Left kidney (tissue), 2 donors: Measurements from ENCODE around the gene MYCN. TPM values are rescaled to one million over a fixed set of nuclear protein-coding genes. Genes with fewer than 3 reads are reported as not detected.
"Not testable (repeated sequence)": the region's sequence is repeated elsewhere in the genome, so short reads cannot be mapped to it uniquely, and the experiment has no call there.

Source experiments
- DNase-seq: peaks from one replicate; pipeline ENCODE4 v3.0.0-alpha.2; 2013
- polyA plus RNA-seq: library from polyadenylated mRNA; unstranded; fragments of 120-200 nt; gene quantifications from one replicate; pipeline ENCODE4 v1.2.1, GENCODE V29; 2013; ENCODE audit not compliant: insufficient read length

MYCN gene
- polyA plus RNA-seq, 1 donor, result 34.9 TPM

DNA sequence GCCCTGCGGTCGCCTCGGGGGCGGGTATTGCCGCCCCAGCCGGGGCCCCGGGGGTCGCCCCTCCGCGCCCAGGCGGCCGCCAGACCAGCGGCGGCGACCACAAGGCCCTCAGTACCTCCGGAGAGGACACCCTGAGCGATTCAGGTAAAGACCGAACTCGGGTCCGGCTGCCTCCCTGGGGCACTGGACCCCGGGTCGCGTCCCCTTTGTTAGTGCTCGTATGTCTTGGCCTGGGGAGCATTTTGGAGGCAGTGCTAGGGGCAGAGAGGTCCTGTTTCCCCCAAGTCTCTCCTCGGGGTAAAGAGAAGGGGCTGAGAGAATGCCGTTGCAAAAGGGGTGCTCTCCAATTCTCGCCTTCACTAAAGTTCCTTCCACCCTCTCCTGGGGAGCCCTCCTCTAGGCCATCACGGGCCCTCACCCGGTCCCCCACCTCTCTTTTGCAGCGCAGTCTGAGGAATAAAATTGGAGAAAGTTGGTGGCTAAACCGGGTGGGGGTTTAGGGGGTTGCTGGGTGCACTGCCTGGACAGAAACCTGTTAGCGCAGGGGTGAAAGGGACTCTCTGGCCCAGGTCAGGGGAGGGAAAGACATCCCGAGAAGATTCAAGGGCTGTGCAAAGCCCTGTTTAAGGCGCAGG lies 2.5 kb downstream of the MYCN start:
- no peak for DNase-seq

DNA sequence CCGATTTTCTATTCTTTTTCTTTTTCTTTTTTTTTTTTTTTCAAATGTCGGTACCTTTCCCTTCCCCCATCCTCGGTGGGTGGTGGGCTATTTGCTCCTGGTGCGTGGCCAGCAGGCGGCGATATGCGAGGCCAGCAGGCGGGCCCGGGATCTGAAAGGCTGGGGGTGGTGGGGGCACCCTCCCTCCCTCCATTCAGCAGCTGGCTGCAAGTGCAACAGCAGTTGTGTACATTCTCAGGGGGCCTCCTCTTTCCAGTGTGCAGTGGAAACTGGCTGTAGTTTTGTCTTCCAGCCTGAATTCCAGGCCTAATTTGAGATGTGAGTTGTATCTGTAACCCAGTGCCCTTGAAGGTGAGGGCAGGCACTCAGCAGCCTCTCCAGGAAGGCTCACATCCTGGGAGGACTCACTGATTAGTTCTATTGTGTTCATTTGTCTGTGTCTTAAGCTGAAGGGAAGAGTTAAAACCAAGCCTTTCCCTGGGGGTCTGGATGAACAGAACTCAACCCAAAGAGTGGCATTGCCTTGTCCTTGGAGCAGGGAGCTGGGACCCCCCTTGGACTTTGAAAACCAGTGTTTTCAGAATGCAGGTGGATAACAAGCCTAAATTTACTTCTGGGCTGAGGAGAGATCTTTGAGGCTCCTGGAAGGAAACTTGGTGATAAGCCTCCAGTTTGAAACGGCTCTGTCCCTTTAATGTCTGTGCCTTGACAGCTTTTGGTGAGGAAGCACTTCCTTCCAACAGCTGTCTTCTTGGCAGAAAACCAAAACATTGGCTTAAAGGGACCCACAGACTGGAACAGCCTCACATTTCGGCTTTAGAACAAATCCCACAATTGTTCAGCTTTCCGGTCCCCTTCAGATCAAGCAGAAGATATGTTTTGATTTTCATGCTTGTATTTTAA lies 3.3 kb downstream of the MYCN start:
- DNase-seq, result peak; percentile 75

DNA sequence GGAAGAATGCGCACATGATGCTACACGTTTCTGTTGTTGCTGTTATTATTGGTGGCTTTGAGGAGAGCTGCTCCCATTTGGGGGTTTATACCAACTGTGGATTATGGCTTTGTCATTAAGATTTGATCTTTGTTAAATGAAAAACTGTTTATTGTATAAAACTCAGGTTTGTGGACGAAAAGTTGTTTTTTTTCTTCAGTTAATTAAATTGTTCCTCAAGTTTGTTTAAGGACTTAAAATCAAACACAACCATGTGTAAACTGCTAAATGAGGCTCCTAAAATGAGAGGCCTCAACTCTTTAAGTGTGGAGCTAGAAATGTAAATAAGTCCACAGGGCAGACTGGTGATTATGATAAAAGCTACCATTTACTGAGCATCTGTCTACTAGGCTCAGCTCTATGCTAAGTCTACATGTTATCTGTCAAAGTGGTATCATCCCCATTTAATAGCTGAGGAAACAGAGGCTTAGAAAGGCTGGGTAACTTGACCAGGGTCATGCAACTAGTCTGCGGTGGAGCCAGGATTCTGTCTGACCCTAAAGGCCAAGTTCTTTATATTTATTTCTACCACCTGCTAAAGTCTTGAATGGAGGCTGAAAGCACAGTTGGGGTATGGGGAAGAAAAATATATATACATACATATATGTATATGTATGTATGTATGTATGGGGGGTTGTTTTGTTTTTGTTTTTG lies 4.1 kb downstream of the MYCN start:
- no peak for DNase-seq

DNA sequence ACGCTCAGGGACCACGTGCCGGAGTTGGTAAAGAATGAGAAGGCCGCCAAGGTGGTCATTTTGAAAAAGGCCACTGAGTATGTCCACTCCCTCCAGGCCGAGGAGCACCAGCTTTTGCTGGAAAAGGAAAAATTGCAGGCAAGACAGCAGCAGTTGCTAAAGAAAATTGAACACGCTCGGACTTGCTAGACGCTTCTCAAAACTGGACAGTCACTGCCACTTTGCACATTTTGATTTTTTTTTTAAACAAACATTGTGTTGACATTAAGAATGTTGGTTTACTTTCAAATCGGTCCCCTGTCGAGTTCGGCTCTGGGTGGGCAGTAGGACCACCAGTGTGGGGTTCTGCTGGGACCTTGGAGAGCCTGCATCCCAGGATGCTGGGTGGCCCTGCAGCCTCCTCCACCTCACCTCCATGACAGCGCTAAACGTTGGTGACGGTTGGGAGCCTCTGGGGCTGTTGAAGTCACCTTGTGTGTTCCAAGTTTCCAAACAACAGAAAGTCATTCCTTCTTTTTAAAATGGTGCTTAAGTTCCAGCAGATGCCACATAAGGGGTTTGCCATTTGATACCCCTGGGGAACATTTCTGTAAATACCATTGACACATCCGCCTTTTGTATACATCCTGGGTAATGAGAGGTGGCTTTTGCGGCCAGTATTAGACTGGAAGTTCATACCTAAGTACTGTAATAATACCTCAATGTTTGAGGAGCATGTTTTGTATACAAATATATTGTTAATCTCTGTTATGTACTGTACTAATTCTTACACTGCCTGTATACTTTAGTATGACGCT lies 5.8 kb downstream of the MYCN start:
- no peak for DNase-seq

DNA sequence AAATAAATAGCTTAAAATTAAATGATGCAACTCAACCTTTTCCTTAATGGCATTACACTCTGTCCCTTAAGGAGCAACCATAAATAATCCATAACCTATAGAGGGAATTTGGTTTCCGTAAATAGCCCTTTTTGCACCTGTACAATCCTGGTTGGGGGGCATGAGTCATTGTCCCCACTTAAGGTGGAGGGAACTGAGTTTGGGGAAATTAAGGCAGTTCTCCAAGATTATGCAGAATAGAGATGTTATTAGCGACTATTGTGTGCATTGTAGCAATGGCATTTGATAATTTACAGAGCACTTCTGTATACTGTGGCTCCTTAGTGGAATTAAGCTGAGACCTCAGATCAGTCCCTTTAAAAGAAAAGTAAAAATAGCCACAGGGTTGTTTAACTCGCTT lies 6.6 kb downstream of the MYCN start:
- no peak for DNase-seq

DNA sequence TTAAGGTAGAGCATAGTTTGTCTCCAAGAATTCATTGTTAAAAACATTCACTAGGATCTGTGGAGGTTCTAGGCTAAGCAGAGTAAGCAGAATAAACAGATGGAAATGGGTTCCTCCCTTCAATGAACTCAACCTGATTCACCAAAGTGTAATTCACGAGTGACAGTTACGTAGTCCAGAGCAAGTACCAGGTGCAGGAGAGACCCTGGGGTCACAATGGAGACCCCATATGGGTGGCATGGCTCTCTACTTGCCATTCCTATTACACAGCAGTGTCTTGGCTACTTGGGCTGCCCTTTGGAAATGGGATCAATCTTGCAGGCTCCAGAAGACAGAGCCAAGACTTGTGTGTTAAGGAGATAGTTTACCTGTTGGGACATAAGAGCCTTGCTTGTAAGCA lies 7.1 kb downstream of the MYCN start:
- no peak for DNase-seq

GRCh38 chr2:15948704-15948957 lies 8.3 kb downstream of the MYCN start:
- no peak for DNase-seq

GRCh38 chr2:15949126-15949525 lies 8.8 kb downstream of the MYCN start:
- DNase-seq, result no peak

DNA sequence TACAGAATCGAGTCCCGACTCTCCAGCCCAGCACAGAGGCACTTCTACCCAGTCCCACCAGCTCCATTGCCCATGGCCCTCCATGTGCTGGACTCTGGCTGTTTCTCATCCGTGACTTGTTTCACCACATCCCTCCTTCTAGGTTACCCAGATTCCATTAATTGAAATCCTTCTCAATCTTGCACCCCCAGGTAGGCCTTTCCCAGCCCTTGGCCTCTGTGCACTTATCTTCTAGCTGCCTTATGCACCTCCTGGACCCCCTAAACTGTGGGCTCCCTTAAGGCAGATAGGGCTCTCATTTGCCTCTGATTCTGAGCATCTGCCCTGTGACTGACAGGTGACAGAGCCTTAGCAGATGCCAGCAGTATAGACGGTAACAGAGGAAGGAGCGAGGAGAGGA lies 9.2 kb downstream of the MYCN start:
- DNase-seq, result no peak

DNA sequence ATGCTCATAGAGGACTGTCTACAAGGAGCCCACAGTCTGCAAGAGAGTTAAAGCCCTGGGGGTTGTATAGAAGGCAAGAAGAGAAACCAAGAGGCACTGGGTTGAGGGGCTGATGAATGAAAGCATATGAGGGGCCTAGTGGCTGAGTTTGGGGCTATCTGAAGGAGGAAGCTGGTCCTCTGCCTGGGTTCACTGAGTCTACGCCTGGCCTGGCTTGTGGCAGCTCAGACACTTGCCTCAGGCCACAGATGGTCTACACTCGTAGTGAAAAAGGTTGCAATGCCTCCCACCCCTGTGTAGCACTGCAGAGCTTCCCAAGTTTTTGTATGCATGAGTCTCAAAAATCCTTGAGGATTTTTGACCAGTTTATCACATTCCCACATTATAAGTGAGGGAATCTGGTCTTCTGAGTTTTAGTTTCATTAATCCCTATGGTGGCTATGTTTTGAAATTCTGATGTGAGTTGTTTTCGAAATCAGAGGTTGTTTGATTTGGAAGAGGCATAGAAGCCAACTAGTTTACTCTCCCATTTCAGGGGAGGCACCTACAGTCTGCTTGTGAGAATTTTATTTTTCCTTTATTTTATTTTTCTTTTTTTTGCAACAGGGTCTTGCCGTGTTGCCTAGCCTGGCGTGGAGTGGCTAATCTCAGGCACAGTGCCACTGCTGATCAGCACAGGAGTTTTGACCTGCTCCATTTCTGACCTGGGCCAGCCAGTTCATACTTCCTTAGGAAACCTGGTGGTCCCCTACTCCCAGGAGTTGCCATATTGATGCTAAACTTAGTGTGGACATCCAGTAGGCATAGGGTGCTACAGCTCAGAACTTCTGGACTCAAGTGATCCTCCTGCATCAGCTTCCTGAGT lies 10.0 kb downstream of the MYCN start:
- DNase-seq, result no peak

GRCh38 chr2:15951936-15952335 lies 11.6 kb downstream of the MYCN start:
- not testable (repeated sequence) for DNase-seq

DNA sequence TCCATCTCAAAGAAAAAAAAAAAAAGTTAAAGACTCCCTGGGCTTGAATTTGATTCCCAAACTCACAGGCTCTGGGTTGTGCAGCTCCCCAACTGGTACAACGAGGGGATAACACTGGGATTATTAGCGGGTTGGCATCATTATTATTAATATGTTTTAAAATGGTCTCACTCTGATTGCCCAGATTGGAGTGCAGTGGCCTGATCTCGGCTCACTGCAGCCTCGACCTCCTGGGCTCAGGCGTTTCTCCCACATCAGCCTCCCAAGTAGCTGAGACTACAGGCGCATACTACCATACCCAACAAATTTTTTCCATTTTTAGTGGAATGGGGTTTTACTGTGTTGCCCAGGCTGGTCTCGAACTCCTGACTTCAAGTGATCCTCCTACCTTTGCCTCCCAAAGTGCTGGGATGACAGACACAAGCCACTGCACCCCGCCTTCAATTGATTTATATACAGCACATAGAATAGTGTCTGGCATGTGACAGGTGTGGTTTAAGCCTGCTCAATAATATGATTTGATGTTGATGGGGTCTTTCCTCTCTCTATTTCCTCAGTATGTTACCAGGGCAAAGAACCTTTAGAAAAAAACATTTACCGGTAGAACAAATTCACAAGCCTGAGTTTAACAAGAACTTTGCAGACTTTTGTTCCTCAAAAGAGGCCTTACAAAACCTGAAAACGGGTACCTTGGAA lies 12.2 kb downstream of the MYCN start:
- DNase-seq, result no peak

GRCh38 chr2:15953147-15953630 lies 12.8 kb downstream of the MYCN start:
- DNase-seq, result peak; percentile 57

GRCh38 chr2:15953891-15954680 lies 13.7 kb downstream of the MYCN start:
- DNase-seq, result no peak

- no peak for DNase-seq
Measured at GRCh38 chr2:15954761-15955160, 14.4 kb downstream of the MYCN start.

DNA sequence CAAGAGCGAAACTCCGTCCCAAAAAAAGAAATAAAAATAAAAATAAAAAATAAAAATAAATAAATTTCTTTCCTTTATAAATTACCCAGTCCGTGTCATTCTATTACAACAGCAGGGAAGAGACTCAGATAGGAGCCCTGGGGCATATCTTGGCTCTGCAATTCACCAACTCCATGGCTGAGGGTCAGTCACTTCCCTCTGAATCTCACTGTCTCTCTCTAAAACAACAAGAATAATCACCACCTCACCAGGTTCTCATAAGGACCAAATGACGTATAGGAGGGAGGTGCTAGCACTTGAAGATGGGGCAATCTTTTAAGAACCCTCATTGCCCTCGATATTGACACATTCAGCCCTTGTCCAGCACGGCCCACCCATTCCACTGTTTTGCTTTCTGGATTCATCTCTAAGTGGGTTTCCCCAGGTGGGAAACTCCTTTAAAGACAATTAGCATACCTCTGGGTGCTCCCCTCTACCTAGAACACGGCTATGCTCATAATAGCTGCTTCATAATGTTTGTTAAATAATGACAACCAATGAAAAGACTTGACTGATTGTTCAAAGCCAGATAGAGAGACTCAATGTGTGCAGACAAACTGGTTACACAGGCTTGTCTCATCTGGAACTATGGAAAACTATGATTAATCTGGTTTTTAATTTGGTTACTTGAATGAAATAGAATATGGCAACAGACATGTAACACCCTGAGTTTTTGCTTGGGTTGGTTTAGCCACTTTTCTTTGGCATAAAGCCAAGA lies 15.1 kb downstream of the MYCN start:
- no peak for DNase-seq

DNA sequence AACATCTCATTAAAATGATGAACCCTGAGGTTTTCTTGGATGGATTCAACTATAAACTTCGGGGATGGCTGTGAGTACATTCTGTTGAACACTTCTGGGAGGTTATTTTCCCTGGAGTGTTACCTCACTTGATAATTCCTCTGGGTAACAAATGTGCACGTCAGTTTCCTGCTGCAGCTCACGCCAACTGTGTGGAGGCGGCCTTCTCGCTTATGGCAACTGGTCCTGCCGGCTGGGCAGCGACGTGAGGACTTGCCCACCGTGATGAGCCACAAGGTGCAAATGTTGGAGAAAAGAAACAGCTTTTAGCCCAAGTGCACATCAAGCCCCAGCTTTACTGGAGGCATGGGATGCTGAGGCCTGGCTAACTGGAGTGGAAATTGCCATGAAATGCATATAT lies 15.9 kb downstream of the MYCN start:
- DNase-seq, result no peak

DNA sequence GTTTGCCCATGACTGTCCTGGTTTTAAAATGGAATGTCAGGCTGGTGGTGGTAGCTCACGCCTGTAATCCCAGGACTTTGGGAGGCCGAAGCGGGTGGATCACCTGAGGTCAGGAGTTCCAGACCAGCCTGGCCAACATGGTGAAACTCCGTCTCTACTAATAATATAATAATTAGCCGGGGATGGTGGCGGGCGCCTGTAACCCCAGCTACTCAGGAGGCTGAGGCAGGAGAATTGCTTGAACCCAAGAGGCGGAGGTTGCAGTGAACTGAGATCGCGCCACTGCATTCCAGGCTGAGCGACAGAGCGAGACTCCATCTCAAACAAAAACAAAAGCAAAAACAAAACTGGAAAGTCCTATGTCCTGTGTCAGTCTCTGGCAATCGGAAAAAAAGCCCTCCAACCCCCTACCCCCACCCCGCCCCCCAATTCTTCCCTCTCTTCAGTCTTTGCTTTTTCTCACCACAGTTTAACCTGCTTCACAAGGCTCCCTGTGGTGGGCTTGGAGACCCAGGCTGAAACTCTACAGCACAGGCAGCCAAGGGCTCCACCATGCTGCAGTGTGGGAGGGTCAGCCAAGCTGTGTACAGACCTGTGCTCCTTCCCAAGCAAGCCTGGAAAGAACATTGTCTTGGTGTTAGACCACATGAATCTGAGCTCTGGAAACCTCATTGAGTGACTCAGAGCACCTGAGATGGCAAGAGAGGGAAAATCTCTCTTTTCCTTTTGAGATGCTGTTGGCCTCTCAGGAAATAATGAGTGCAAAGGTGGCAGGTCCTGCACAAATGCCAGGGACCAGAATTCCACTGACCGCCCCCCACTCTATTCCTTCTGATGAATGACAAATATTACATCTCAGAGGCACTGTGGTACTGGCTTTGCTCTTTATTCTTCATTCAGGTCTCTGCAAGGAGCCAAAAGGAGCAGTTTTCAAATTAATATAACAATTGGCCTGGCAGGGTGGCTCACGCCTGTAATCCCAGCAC lies 16.7 kb downstream of the MYCN start:
- DNase-seq, result no peak
